Measurements from ENCODE around the gene GRID2IP. TPM values are rescaled to one million over a fixed set of nuclear protein-coding genes. Genes with fewer than 3 reads are reported as not detected.

The GRID2IP gene
- total and polyA plus RNA-seq, 2 of the 13 experiments (the other 11 are each of a cell fraction or from before 2014, with no cell fraction given), result 0.03 TPM; not detected in 1

DNA sequence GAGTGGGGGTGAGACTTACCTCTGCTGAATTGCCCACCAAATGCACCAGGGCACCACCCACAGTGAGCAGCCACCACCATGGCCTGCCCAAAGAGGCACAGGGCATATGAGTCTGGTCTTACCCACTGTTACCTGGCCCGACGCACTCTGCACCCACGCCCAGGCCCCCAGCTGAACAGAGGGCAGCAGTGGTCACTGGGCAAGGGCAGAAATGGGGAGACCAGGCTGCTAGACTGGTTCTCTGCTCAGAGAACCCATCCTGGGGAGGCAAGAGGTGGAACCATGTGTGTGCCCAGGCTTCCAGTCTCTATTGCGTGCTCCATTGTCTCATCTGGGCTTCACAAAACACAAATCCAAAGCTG is 64.1 kb downstream of the GRID2IP start:
- DNase-seq (ENCODE audit: low spot score) (no peak), ATAC-seq (no peak), FAIRE-seq (no peak)
- no peak overlapping the region for H3K9ac ChIP-seq (ENCODE audit: insufficient read depth, low read depth, low read length)
- ChIA-PET POLR2A (no interaction called here), CTCF (ENCODE audit: low intra/inter-chr PET ratio, low total read pairs) (no interaction called here)
- H3K4me3 ChIP-seq (replicated peaks in 1 of 3; ENCODE audit: insufficient read depth in 1 of 3, low read depth in 2 of 3, low read length in 3 of 3), result no peak overlapping the region
- TF ChIP-seq SAP130 (CRISPR knock-in tag; IDR thresholded peaks at IDR 0.05; ENCODE audit: low read depth), result no peak
- TF ChIP-seq RBM39 (IDR thresholded peaks at IDR 0.05; ENCODE audit: low read depth, low read length, poor library complexity, severe bottlenecking), result no peak
- TF ChIP-seq ZNF652 (CRISPR knock-in tag; IDR thresholded peaks at IDR 0.05; ENCODE audit: borderline replicate concordance, low read depth), result no peak
- TF ChIP-seq, protein P1, sequence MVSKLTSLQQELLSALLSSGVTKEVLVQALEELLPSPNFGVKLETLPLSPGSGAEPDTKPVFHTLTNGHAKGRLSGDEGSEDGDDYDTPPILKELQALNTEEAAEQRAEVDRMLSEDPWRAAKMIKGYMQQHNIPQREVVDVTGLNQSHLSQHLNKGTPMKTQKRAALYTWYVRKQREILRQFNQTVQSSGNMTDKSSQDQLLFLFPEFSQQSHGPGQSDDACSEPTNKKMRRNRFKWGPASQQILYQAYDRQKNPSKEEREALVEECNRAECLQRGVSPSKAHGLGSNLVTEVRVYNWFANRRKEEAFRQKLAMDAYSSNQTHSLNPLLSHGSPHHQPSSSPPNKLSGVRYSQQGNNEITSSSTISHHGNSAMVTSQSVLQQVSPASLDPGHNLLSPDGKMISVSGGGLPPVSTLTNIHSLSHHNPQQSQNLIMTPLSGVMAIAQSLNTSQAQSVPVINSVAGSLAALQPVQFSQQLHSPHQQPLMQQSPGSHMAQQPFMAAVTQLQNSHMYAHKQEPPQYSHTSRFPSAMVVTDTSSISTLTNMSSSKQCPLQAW (CRISPR knock-in tag; IDR thresholded peaks at IDR 0.05), result no peak
- TF ChIP-seq ZFP36L1 (CRISPR knock-in tag; IDR thresholded peaks at IDR 0.05), result no peak
- no peak for TF ChIP-seq TBL1XR1 (IDR thresholded peaks at IDR 0.05; ENCODE audit: borderline replicate concordance, low read length, partially characterized antibody)
- no peak for TF ChIP-seq WIZ (CRISPR knock-in tag; IDR thresholded peaks at IDR 0.05)
- H4K20me1 ChIP-seq (ENCODE audit: insufficient read depth, low read length), result peaks cover 9% of the 10 kb centered on the region
- peaks cover 8% of the 10 kb centered on the region for H3K4me1 ChIP-seq (ENCODE audit: insufficient read depth, low read length)
- intact Hi-C loops (cut with micrococcal nuclease; ENCODE audit: unreplicated experiment) (no loop called here), in situ Hi-C loops (cut with HindIII; ENCODE audit: extremely low pct_ligation_motif_present, low pct_unique_long_range_greater_than_20kb) (no loop called here)
- no peak overlapping the region for H3K4me2 ChIP-seq (ENCODE audit: low read depth, low read length)
- H2AFZ ChIP-seq (ENCODE audit: low read length), result no peak overlapping the region
- peaks cover 17% of the 10 kb centered on the region for H3K79me2 ChIP-seq (ENCODE audit: insufficient read depth, low read length)
- H3K36me3 ChIP-seq (replicated peaks in 1 of 2; ENCODE audit: control insufficient read depth in 1 of 2, insufficient read depth in 2 of 2, low read length in 2 of 2), result no peaks in the 10 kb centered on the region; a peak in 1 of 5 replicates
- WGBS (ENCODE audit: low lambda C conversion rate), result 80% methylated on average over 1 of the region's 4 CpGs
- peaks cover 0 to 8% of the 10 kb centered on the region in 2 experiments; a peak in 2 of 5 replicates for H3K27me3 ChIP-seq (ENCODE audit: control insufficient read depth in 1 of 2, insufficient read depth in 2 of 2, low read length in 2 of 2)
- H3K9me3 ChIP-seq (ENCODE audit: low read length), result no peaks in the 10 kb centered on the region
- BruUV-seq (replicated peaks), result no TSS peak
- no peak overlapping the region for H3K27ac ChIP-seq (ENCODE audit: extremely low read length, insufficient read depth, low read length)
